ENCODE measurements around the gene OR2B3. TPM values are rescaled to one million over a fixed set of nuclear protein-coding genes. Genes with fewer than 3 reads are reported as not detected.

The OR2B3 gene
- total RNA-seq, 1 donor from 2014 or later: not detected

DNA sequence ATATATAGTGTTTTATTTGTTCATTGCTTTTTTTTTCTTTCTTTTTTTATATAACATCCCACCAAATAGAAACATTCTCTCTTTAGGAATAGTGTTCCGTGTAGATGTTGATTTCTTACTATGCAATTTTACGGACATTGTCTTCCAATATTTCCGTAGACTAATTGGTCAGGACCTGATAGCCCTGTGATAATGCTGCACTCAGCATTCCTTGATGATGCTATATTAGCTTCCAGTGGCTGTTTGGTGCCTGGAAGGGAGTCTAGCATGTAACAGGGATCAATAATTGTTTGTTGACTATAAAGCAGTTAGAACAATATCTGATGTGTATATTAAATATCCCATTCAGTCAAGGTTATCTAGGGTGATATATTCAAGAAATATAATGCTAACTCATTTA lies 35.4 kb downstream of the OR2B3 start:
- Mint-ChIP-seq H3K4me1 (no peaks in the 10 kb centered on the region), H3K36me3 (ENCODE audit: low read depth) (no peaks in the 10 kb centered on the region), H3K27ac (no peak overlapping the region), H3K9me3 (no peaks in the 10 kb centered on the region), H3K27me3 (peaks cover 15% of the 10 kb centered on the region), H3K4me3 (no peak overlapping the region)
- intact Hi-C loops (cut with micrococcal nuclease): no loop called here
- no peak for DNase-seq

DNA sequence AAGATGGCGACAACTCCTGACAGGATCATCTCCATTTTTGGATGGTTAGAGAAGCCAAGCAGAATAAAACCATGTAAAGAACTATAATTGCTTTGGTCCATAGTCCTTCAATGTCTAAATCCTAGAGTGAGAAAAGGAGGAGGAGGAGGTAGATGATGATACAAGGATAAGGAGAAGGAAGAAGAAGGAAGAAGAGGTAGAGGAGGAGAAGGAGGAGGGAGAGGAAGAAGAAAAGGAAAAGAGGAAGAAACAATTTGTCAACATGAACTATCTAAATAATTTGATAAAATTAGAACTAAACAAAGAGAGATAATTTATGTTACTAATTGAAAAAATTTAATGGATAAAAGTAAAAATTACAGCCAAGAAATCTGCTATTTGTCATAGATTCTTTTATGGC lies 42.0 kb downstream of the OR2B3 start, which contains the start of gene OR2W1:
OR2W1 (minus strand) TSS at position 101 of the 400 bp plus-strand sequence; CDS start at position 101, 0 bp downstream.
- Mint-ChIP-seq H3K27ac (no peak within 1 kb of the TSS), H3K36me3 (ENCODE audit: low read depth) (no peaks in the 10 kb centered on the region), H3K4me3 (no peak within 1 kb of the TSS)

More for the DNA sequence above, 42.0 kb downstream of the OR2B3 start, which contains the start of gene OR2W1:
- H3K27me3 Mint-ChIP-seq: peaks cover 31% of the 10 kb centered on the region
- intact Hi-C loops (cut with micrococcal nuclease): no loop called here
- no peaks in the 10 kb centered on the region for H3K9me3 Mint-ChIP-seq
- no peaks in the 10 kb centered on the region for H3K4me1 Mint-ChIP-seq
- no peak for DNase-seq

Other genes with a start within 250 kb of the OR2B3 start
- gene TRIM27, start 163.3 kb downstream of the OR2B3 start, total RNA-seq: 64.8 and 67.3 TPM in 2 replicates
- 0.86 and 0.97 TPM in 2 replicates for gene ZNF311, start 82.0 kb downstream of the OR2B3 start, total RNA-seq
- not detected in 2 replicates for gene OR2W1, start 42.1 kb downstream of the OR2B3 start, total RNA-seq
- not detected in 2 replicates for gene OR2J1, start 12.2 kb upstream of the OR2B3 start, total RNA-seq
- not detected in 2 replicates for gene OR2J3, start 20.7 kb upstream of the OR2B3 start, total RNA-seq
- gene OR2J2, start 83.6 kb upstream of the OR2B3 start, total RNA-seq: not detected in 2 replicates
- gene OR14J1, start 214.4 kb upstream of the OR2B3 start, total RNA-seq: not detected in 2 replicates

Data from activated CD4-positive, alpha-beta T cell treated with anti-CD3 and anti-CD28 coated beads, Interleukin-2, amount 10 ng/mL, durations not matched to agents 24 days and 14 days (primary cell).